HL-60 (cell line): Measurements from ENCODE around the gene ZSCAN5A.

Experiments
- CTCF ChIP-seq: IDR thresholded peaks from one replicate; pipeline ENCODE4 v1.5.1; 2011; ENCODE audit warnings: low read length, control low read depth, inconsistent platforms; ENCODE audit not compliant: insufficient read depth
- GABPA ChIP-seq: IDR thresholded peaks from 2 replicates; pipeline ENCODE4 v1.6.1; 2012; ENCODE audit warnings: low read depth
- POLR2AphosphoS5 ChIP-seq: IDR thresholded peaks from 2 replicates; pipeline ENCODE4 v1.6.1; 2012; ENCODE audit warnings: low read depth
- TF ChIP-seq, protein P1 (sequence below): IDR thresholded peaks from 2 replicates; pipeline ENCODE4 v1.6.1; 2012; ENCODE audit warnings: low read depth; ENCODE audit not compliant: insufficient replicate concordance

GRCh38 chr19:56266051-56266450 lies 48.6 kb downstream of the ZSCAN5A start:
- TF ChIP-seq, protein P1, sequence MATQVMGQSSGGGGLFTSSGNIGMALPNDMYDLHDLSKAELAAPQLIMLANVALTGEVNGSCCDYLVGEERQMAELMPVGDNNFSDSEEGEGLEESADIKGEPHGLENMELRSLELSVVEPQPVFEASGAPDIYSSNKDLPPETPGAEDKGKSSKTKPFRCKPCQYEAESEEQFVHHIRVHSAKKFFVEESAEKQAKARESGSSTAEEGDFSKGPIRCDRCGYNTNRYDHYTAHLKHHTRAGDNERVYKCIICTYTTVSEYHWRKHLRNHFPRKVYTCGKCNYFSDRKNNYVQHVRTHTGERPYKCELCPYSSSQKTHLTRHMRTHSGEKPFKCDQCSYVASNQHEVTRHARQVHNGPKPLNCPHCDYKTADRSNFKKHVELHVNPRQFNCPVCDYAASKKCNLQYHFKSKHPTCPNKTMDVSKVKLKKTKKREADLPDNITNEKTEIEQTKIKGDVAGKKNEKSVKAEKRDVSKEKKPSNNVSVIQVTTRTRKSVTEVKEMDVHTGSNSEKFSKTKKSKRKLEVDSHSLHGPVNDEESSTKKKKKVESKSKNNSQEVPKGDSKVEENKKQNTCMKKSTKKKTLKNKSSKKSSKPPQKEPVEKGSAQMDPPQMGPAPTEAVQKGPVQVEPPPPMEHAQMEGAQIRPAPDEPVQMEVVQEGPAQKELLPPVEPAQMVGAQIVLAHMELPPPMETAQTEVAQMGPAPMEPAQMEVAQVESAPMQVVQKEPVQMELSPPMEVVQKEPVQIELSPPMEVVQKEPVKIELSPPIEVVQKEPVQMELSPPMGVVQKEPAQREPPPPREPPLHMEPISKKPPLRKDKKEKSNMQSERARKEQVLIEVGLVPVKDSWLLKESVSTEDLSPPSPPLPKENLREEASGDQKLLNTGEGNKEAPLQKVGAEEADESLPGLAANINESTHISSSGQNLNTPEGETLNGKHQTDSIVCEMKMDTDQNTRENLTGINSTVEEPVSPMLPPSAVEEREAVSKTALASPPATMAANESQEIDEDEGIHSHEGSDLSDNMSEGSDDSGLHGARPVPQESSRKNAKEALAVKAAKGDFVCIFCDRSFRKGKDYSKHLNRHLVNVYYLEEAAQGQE = no peak
- TF ChIP-seq CTCF (no peak), POLR2AphosphoS5 (no peak), GABPA (no peak)
